Measurements from ENCODE around the gene KPTN. TPM values are rescaled to one million over a fixed set of nuclear protein-coding genes. Genes with fewer than 3 reads are reported as not detected.

KPTN gene
- total RNA-seq, 1 experiment from 2014 or later, result 8.0 TPM

DNA sequence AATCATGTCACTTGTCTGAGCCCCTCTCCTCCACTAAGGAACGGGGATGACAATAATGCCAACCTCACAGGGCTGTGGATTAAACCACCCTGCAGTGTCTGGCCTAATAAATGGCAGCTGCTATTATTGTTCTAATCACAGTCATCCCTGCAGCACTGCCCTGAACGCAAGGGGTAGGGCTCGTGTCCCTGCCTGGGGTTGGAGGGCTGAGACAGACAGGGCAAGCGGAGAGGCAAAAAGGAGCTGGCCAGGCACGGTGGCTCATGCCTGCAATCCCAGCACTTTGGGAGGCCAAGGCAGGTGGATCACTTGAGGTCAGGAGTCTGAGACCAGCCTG lies 10.2 kb upstream of the KPTN start:
- no peaks in the 10 kb centered on the region for H4K20me1 ChIP-seq (ENCODE audit: low read length)
- CTCF ChIA-PET, result no interaction called here

DNA sequence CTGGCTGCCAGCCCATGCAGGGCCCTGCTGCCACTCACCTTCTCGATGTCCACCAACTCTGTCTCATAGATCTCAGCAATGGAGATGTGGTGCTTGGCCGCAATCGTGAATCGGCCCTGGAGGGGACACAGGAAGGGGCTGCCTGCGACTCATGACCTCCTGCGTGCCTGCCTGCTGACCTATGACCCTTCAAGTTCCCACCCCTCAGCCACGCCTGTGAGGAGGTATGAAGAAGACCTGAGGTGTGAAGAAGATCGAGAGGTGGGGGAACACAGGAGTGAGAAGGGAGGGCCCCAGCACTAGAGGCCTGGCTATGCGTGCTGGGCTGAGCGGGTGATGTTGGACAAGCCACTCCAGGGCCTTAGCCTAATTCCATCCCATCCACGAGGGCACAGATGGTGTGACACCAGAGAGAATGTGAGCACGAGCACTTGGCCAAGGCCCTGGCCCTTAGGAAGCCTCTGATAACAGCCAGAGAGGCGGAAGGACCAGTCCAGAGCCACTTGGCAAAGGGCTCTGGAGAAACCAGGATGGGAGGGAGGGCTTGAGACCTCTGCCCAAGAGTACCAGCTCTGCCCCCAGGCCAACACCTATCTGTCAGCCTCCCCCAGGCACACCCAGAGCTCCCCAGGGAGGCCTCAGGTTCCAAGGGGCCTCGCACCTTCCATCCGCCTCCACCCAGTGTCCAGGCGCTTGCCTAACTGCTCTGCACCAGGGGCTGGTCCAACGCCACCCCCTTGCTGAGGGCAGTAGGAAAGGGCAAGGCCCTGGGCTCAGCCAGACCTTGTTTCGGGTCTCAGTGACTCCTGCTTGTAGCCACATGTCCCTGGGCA lies 9.6 kb upstream of the KPTN start:
- BruUV-seq (replicated peaks), result no TSS peak
- no peaks in the 10 kb centered on the region for H3F3A ChIP-seq (ENCODE audit: low read length, unreplicated experiment)
- no peak for ATAC-seq
- H3K79me2 ChIP-seq (ENCODE audit: low read length), result no peaks in the 10 kb centered on the region
- ChIA-PET CTCF (no interaction called here), POLR2A (ENCODE audit: unreplicated experiment) (no interaction called here)
- no peaks in the 10 kb centered on the region for H3K27me3 ChIP-seq (ENCODE audit: low read length)
- intact Hi-C loops (cut with micrococcal nuclease), result no loop called here
- H3K36me3 ChIP-seq (ENCODE audit: low read depth, low read length), result no peaks in the 10 kb centered on the region
- H3K4me3 ChIP-seq (ENCODE audit: low read length), result no peak overlapping the region
- TF ChIP-seq EZH2phosphoT487 (IDR thresholded peaks at IDR 0.05; ENCODE audit: borderline replicate concordance, low read length), result no peak
- TF ChIP-seq EZH2 (IDR thresholded peaks at IDR 0.05; ENCODE audit: low read length, unreplicated experiment), result no peak
- H3K4me2 ChIP-seq (ENCODE audit: low read length), result no peak overlapping the region
- H2AFZ ChIP-seq (ENCODE audit: low read length), result no peak overlapping the region
- no peaks in the 10 kb centered on the region for H4K20me1 ChIP-seq (ENCODE audit: low read length)
- H3K9me2 ChIP-seq (replicated peaks; ENCODE audit: low read length), result no peaks in the 10 kb centered on the region
- DNase-seq, result no peak
- H3K4me1 ChIP-seq (ENCODE audit: insufficient read depth, low read length), result no peaks in the 10 kb centered on the region
- no peaks in the 10 kb centered on the region for H3K9me3 ChIP-seq (ENCODE audit: low read length)
- H3K9ac ChIP-seq (ENCODE audit: low read length), result no peak overlapping the region
- no peak overlapping the region for H3K27ac ChIP-seq (ENCODE audit: low read length)

More for the DNA sequence above, 10.2 kb upstream of the KPTN start:
- no peak overlapping the region for H3K27ac ChIP-seq (ENCODE audit: low read length)
- no peaks in the 10 kb centered on the region for H3K4me1 ChIP-seq (ENCODE audit: insufficient read depth, low read length)
- no peak overlapping the region for H3K4me3 ChIP-seq (ENCODE audit: low read length)
- no peak overlapping the region for H2AFZ ChIP-seq (ENCODE audit: low read length)
- no peak overlapping the region for H3K4me2 ChIP-seq (ENCODE audit: low read length)
- H3K27me3 ChIP-seq (ENCODE audit: low read length), result no peaks in the 10 kb centered on the region
- H3K79me2 ChIP-seq (ENCODE audit: low read length), result no peaks in the 10 kb centered on the region
- no peaks in the 10 kb centered on the region for H3K9me3 ChIP-seq (ENCODE audit: low read length)
- POLR2A ChIA-PET (ENCODE audit: unreplicated experiment), result no interaction called here
- no peak for TF ChIP-seq EZH2phosphoT487 (IDR thresholded peaks at IDR 0.05; ENCODE audit: borderline replicate concordance, low read length)
- TF ChIP-seq, protein P1, sequence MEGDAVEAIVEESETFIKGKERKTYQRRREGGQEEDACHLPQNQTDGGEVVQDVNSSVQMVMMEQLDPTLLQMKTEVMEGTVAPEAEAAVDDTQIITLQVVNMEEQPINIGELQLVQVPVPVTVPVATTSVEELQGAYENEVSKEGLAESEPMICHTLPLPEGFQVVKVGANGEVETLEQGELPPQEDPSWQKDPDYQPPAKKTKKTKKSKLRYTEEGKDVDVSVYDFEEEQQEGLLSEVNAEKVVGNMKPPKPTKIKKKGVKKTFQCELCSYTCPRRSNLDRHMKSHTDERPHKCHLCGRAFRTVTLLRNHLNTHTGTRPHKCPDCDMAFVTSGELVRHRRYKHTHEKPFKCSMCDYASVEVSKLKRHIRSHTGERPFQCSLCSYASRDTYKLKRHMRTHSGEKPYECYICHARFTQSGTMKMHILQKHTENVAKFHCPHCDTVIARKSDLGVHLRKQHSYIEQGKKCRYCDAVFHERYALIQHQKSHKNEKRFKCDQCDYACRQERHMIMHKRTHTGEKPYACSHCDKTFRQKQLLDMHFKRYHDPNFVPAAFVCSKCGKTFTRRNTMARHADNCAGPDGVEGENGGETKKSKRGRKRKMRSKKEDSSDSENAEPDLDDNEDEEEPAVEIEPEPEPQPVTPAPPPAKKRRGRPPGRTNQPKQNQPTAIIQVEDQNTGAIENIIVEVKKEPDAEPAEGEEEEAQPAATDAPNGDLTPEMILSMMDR (conservative IDR thresholded peaks at IDR 0.05; ENCODE audit: low read depth, low read length), result no peak
- TF ChIP-seq EZH2 (IDR thresholded peaks at IDR 0.05; ENCODE audit: low read length, unreplicated experiment), result no peak
- H3K9ac ChIP-seq (ENCODE audit: low read length), result no peak overlapping the region
- no peak for DNase-seq
- ATAC-seq, result no peak
- intact Hi-C loops (cut with micrococcal nuclease), result no loop called here
- no peaks in the 10 kb centered on the region for H3K9me2 ChIP-seq (replicated peaks; ENCODE audit: low read length)
- no TSS peak for BruUV-seq (replicated peaks)
- H3F3A ChIP-seq (ENCODE audit: low read length, unreplicated experiment), result no peaks in the 10 kb centered on the region
- H3K36me3 ChIP-seq (ENCODE audit: low read depth, low read length), result no peaks in the 10 kb centered on the region; the same call in 1 of the 2 replicates

DNA sequence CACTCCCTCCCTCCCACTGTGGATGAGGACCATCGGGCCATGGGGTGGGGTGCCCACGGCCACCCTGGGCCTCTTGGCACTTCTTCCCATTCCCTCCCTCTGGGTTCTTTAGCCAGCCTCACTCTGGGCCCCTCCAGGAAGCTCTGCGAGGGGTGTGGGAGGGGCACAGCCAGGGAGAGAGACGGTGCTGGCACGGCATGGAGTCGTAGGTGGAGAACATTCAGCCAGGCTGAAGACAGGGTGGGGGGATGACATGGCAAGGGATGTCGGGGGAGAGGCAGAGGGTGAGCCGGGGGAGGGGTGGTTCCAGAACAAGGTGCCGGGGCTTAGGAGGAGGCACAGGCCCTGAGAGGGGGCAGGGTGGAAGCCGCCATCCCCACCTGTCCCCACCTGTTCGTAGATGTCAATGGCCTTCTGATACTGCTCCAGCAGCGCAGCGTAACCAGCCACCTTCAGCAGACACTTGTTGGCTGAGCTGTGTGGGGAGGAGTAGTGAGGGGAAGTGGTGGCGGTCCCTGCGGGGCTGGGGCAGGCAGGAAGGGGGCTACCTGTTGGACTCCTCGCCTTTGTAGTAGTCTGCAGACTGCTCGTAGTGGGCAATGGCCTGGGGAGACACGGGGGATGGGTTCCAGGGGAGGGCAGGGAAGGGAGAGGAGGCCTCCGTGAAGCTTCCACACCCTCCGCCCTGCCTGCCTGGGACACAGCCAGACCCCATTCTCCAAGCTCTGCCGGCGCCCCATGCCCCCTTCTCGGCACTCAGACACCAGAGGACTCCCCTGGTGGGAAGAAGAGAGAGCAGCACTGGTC lies 8.8 kb upstream of the KPTN start:
- Histone ChIP-seq H3K27me3 (ENCODE audit: low read length) (no peaks in the 10 kb centered on the region), H4K20me1 (ENCODE audit: low read length) (no peaks in the 10 kb centered on the region), H3K9me2 (replicated peaks; ENCODE audit: low read length) (no peaks in the 10 kb centered on the region), H3K9ac (ENCODE audit: low read length) (no peak overlapping the region), H3K9me3 (ENCODE audit: low read length) (no peaks in the 10 kb centered on the region), H3K36me3 (ENCODE audit: low read depth, low read length) (no peaks in the 10 kb centered on the region), H3K4me2 (ENCODE audit: low read length) (no peak overlapping the region), H2AFZ (ENCODE audit: low read length) (no peak overlapping the region), H3F3A (ENCODE audit: low read length, unreplicated experiment) (no peaks in the 10 kb centered on the region), H3K79me2 (ENCODE audit: low read length) (no peaks in the 10 kb centered on the region), H3K4me1 (ENCODE audit: insufficient read depth, low read length) (no peaks in the 10 kb centered on the region), H3K4me3 (ENCODE audit: low read length) (no peak overlapping the region), H3K27ac (ENCODE audit: low read length) (no peak overlapping the region)
- ATAC-seq (no peak), DNase-seq (no peak)
- TF ChIP-seq EZH2 (IDR thresholded peaks at IDR 0.05; ENCODE audit: low read length, unreplicated experiment) (no peak), EZH2phosphoT487 (IDR thresholded peaks at IDR 0.05; ENCODE audit: borderline replicate concordance, low read length) (no peak)
- TF ChIP-seq, protein P1 (conservative IDR thresholded peaks at IDR 0.05; ENCODE audit: low read depth, low read length), result no peak
- CTCF ChIA-PET, result no interaction called here
- POLR2A ChIA-PET (ENCODE audit: unreplicated experiment), result no interaction called here
- BruUV-seq (replicated peaks), result no TSS peak
- intact Hi-C loops (cut with micrococcal nuclease), result no loop called here

All from PC-3 (cell line).